Lung (tissue), 12 donors: ENCODE data around the gene GJD3. TPM values are rescaled to one million over a fixed set of nuclear protein-coding genes. Genes with fewer than 3 reads are reported as not detected.
"Not testable (repeated sequence)": the region's sequence is repeated elsewhere in the genome, so short reads cannot be mapped to it uniquely, and the experiment has no call there.

Experiments used
- ATAC-seq: fragments of 200-7000 bp; cut with Tn5 transposase; one replicate; pipeline ENCODE4 v1.9.1; 2020; ENCODE audit warnings: moderate number of reproducible peaks; ENCODE audit not compliant: insufficient read depth, low FRiP score
- DNase-seq, 3 donors: peaks; one replicate each; pipeline ENCODE4 v3.0.0-alpha.2; 2013 to 2017
- H3K27ac ChIP-seq, 2 donors: one replicate each; pipeline ENCODE4 v1.5.1; 2013; ENCODE audit warnings: mild to moderate bottlenecking in 2 of 2, moderate library complexity in 2 of 2, control low read depth in 1 of 2, inconsistent platforms in 1 of 2, low read depth in 1 of 2, low read length in 1 of 2
- H3K27me3 ChIP-seq, 3 donors: one replicate each; pipeline ENCODE4 v1.5.1; 2013; ENCODE audit warnings: low read length in 2 of 3; ENCODE audit not compliant: control insufficient read depth in 3 of 3, insufficient read depth in 3 of 3
- H3K36me3 ChIP-seq, 4 donors: one replicate each; pipeline ENCODE4 v1.5.1; 2013; ENCODE audit warnings: low read length in 4 of 4, mild to moderate bottlenecking in 1 of 4, moderate library complexity in 1 of 4; ENCODE audit not compliant: control insufficient read depth in 4 of 4, insufficient read depth in 4 of 4
- H3K4me1 ChIP-seq, 5 donors: one replicate each; pipeline ENCODE4 v1.5.1; 2013; ENCODE audit warnings: low read length in 5 of 5, mild to moderate bottlenecking in 2 of 5, moderate library complexity in 1 of 5; ENCODE audit not compliant: control insufficient read depth in 5 of 5, insufficient read depth in 5 of 5
- H3K4me3 ChIP-seq: one replicate; pipeline ENCODE4 v1.5.1; 2013; ENCODE audit warnings: mild to moderate bottlenecking, control low read depth, moderate library complexity
- H3K9ac ChIP-seq, 2 donors: one replicate each; pipeline ENCODE4 v1.5.1; 2013; ENCODE audit warnings: low read length in 2 of 2, control low read depth in 1 of 2; ENCODE audit not compliant: insufficient read depth in 1 of 2
- H3K9me3 ChIP-seq, 4 donors: one replicate each; pipeline ENCODE4 v1.5.1; 2013; ENCODE audit warnings: low read length in 3 of 4, mild to moderate bottlenecking in 1 of 4, moderate library complexity in 1 of 4; ENCODE audit not compliant: control insufficient read depth in 4 of 4, insufficient read depth in 3 of 4
- WGBS, 2 donors: extraction: QIAGEN DNeasy Blood & Tissue Kit; methylation state at CpG; one replicate each; pipeline ENCODE4 v1.1.7; 2013; 5-methylcytosine and 5-hydroxymethylcytosine counted together
- polyA plus RNA-seq, 2 donors: library from polyadenylated mRNA; stranded (reverse); fragments of 200-250 nt; gene quantifications; one replicate each; pipeline ENCODE4 v1.2.1, GENCODE V29; 2013
- total RNA-seq, 2 donors: library from RNA; depleted of rRNA in 1 of 2; stranded (reverse); fragments of >200 nt in 1 of 2; gene quantifications; one replicate each; pipeline ENCODE4 v1.2.1, GENCODE V29; 2014 to 2021
- TF ChIP-seq, protein P1 (sequence below): IDR thresholded peaks from 2 replicates; pipeline ENCODE4 v1.5.1; 2012; ENCODE audit warnings: mild to moderate bottlenecking; ENCODE audit errors: control extremely low read depth, extremely low read depth
- donor health status: control.
- donor health status: control.
- donor health status: Bipolar disorder and iron deficiency.
- donor health status: healthy.
- donor health status: DM: yes; HTN: yes; CAD: no.

GJD3 gene
- total and polyA plus RNA-seq, 4 donors, result 0.53 to 3.6 (median 1.4) TPM; not detected in 1

GRCh38 chr17:40372031-40372430, 7.5 kb upstream of the GJD3 start:
- Histone ChIP-seq H3K36me3 (no peaks in the 10 kb centered on the region), H3K27ac (no peak overlapping the region), H3K9me3 (no peaks in the 10 kb centered on the region), H3K4me3 (no peak overlapping the region), H3K9ac (no peak overlapping the region), H3K27me3 (no peaks in the 10 kb centered on the region), H3K4me1 (no peaks in the 10 kb centered on the region)
- TF ChIP-seq, protein P1, sequence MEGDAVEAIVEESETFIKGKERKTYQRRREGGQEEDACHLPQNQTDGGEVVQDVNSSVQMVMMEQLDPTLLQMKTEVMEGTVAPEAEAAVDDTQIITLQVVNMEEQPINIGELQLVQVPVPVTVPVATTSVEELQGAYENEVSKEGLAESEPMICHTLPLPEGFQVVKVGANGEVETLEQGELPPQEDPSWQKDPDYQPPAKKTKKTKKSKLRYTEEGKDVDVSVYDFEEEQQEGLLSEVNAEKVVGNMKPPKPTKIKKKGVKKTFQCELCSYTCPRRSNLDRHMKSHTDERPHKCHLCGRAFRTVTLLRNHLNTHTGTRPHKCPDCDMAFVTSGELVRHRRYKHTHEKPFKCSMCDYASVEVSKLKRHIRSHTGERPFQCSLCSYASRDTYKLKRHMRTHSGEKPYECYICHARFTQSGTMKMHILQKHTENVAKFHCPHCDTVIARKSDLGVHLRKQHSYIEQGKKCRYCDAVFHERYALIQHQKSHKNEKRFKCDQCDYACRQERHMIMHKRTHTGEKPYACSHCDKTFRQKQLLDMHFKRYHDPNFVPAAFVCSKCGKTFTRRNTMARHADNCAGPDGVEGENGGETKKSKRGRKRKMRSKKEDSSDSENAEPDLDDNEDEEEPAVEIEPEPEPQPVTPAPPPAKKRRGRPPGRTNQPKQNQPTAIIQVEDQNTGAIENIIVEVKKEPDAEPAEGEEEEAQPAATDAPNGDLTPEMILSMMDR, result no peak
- WGBS, 2 donors, result 97% methylated on average over 2 of the region's 2 CpGs
- DNase-seq, result no peak
- ATAC-seq, result no peak

GRCh38 chr17:40371261-40371929, 6.9 kb upstream of the GJD3 start:
- ATAC-seq, result no peak
- H3K9me3 ChIP-seq, result peaks cover 0 to 1% (median 0%) of the 10 kb centered on the region in 4 donors
- H3K9ac ChIP-seq, result no peak overlapping the region
- 82 to 89% methylated on average over 13 to 16 of the region's 16 CpGs for WGBS, 2 donors
- H3K36me3 ChIP-seq, result no peaks in the 10 kb centered on the region
- no peaks in the 10 kb centered on the region for H3K27me3 ChIP-seq
- no peak for DNase-seq
- no peaks in the 10 kb centered on the region for H3K4me1 ChIP-seq
- TF ChIP-seq, protein P1, result no peak
- H3K4me3 ChIP-seq, result no peak overlapping the region
- H3K27ac ChIP-seq, result no peak overlapping the region

DNA sequence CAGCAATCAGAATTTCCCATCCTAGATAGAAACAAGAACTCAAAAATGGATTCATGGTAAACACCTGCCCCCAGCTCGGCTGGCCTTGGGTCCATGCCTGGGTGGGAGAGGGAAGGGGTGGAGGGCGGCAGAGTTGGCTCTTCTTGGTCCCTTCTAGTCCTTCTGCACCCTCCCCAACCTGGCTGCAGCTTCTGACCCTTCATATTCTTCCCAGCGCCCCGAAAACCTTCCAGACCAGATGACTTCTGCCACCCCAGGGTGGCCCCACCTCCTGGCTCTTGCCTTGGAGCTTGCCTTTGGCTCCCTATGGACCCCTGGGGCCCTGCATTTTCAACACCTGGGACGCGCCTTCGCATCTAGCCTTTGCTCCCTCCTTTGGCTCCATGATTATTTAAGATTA, 5.4 kb upstream of the GJD3 start:
- ATAC-seq, result no peak
- no peak overlapping the region for H3K4me3 ChIP-seq
- no peaks in the 10 kb centered on the region for H3K36me3 ChIP-seq
- DNase-seq, result no peak
- no peaks in the 10 kb centered on the region for H3K27me3 ChIP-seq
- H3K27ac ChIP-seq, result no peak overlapping the region
- peaks cover 0 to 1% (median 0%) of the 10 kb centered on the region in 4 donors for H3K9me3 ChIP-seq
- TF ChIP-seq, protein P1, result no peak
- WGBS, 2 donors, result 93 to 95% methylated on average over 7 of the region's 7 CpGs
- H3K4me1 ChIP-seq, result no peaks in the 10 kb centered on the region
- no peak overlapping the region for H3K9ac ChIP-seq

GRCh38 chr17:40367728-40368127, 3.2 kb upstream of the GJD3 start:
- not testable (repeated sequence) for H3K27me3 ChIP-seq, H3K9ac ChIP-seq, DNase-seq, H3K9me3 ChIP-seq, H3K4me1 ChIP-seq, H3K4me3 ChIP-seq, H3K36me3 ChIP-seq, H3K27ac ChIP-seq, ATAC-seq
- 91 to 95% methylated on average over 9 of the region's 9 CpGs for WGBS, 2 donors
